Smooth muscle cell of the coronary artery (primary cell): ENCODE data around the gene TRIM67. TPM values are rescaled to one million over a fixed set of nuclear protein-coding genes. Genes with fewer than 3 reads are reported as not detected.

Source experiments
- total RNA-seq: library from RNA; depleted of rRNA; stranded (reverse); fragments of >200 nt; gene quantifications from 2 replicates; pipeline ENCODE4 v1.2.3, GENCODE V29; 2014; ENCODE audit warnings: low replicate concordance

The TRIM67 gene
- 0.23 TPM in 1 of 2 replicates, not detected in the other for total RNA-seq

GRCh38 chr1:231161667-231162296 is at the start of gene TRIM67:
TSS of gene TRIM67 (plus strand) at chr1:231162058. CDS start at chr1:231162970, 912 bp downstream.

GRCh38 chr1:231240883-231241735 is 79.3 kb downstream of the TRIM67 start, which contains the start of gene GNPAT:
TSS of gene GNPAT (plus strand) at chr1:231241212. CDS start at chr1:231241379, 167 bp downstream.

Other genes with a start within 250 kb of the TRIM67 start
- 7.4 and 9.7 TPM in 2 replicates for gene TTC13, start 183.2 kb upstream of the TRIM67 start, total RNA-seq
- 9.8 and 10.4 TPM in 2 replicates for gene ARV1, start 183.0 kb upstream of the TRIM67 start, total RNA-seq
- 2.3 and 7.7 TPM in 2 replicates for gene FAM89A, start 121.8 kb upstream of the TRIM67 start, total RNA-seq
- gene GNPAT, start 79.2 kb downstream of the TRIM67 start, total RNA-seq: 20.8 and 40.5 TPM in 2 replicates
- gene EXOC8, start 175.8 kb downstream of the TRIM67 start, total RNA-seq: 13.5 and 15.0 TPM in 2 replicates
- gene SPRTN, start 176.2 kb downstream of the TRIM67 start, total RNA-seq: 14.7 and 35.2 TPM in 2 replicates